ENCODE results near the gene MYO1D. TPM values are rescaled to one million over a fixed set of nuclear protein-coding genes. Genes with fewer than 3 reads are reported as not detected.

The MYO1D gene
- total and polyA plus RNA-seq, 8 donors, result 22.0 to 92.8 (median 27.4) TPM

DNA sequence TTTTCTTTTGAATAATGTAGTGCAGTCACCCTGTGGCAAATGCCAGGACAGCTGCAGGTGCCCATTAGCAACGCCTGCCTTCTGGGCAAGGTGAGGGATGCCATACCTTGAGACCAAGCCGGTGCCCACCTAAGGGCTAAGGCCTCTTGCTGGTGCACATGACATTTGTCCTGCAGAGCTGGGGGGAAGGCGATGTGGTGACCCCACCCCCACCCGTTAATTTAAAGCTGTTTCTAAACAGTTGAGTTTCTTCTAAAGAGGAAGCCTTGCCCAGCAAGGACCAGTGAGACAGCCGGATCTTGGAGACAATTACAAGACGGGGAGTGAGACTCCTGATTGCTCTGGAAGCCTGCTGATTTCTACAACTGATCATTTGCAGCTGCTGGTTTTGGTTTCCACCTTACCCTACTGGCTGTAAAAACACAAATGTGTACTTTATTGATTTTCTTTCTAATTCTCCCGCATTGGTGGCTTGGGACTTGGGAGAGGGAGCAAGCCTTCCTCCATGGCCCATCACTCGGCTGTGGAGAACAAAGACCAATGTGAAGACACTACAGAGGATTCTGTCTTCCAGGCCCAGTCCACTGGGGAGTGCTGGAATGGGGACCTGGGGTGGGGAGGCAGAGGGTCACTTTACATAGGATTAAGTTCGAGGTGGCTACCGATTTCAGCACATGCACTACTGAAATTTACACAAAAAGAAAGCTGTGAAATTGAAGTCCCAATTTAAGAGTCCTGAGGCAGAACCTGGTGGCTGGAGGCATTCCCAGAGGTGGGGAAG lies 387.4 kb downstream of the MYO1D start:
- intact Hi-C loops (cut with DNase I), result loop anchor here in 1 of 2 donors (10.0 kb wide), 1 partner anchor 265 kb away; no protein-coding TSS in a partner anchor
- peaks cover 0 to 16% of the 10 kb centered on the region in 2 donors for H3K27me3 ChIP-seq
- peaks cover 5 to 50% of the 10 kb centered on the region in 2 donors for H3K4me1 ChIP-seq
- no peak overlapping the region for H3K27ac ChIP-seq
- no peaks in the 10 kb centered on the region for H3K9me3 ChIP-seq
- TF ChIP-seq, protein P1, sequence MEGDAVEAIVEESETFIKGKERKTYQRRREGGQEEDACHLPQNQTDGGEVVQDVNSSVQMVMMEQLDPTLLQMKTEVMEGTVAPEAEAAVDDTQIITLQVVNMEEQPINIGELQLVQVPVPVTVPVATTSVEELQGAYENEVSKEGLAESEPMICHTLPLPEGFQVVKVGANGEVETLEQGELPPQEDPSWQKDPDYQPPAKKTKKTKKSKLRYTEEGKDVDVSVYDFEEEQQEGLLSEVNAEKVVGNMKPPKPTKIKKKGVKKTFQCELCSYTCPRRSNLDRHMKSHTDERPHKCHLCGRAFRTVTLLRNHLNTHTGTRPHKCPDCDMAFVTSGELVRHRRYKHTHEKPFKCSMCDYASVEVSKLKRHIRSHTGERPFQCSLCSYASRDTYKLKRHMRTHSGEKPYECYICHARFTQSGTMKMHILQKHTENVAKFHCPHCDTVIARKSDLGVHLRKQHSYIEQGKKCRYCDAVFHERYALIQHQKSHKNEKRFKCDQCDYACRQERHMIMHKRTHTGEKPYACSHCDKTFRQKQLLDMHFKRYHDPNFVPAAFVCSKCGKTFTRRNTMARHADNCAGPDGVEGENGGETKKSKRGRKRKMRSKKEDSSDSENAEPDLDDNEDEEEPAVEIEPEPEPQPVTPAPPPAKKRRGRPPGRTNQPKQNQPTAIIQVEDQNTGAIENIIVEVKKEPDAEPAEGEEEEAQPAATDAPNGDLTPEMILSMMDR (IDR thresholded peaks at IDR 0.05), result no peak
- H3K36me3 ChIP-seq, result peaks cover 0 to 21% of the 10 kb centered on the region in 2 donors
- DNase-seq, result no peak
- no peak overlapping the region for H3K4me3 ChIP-seq
- ATAC-seq, result no peak

DNA sequence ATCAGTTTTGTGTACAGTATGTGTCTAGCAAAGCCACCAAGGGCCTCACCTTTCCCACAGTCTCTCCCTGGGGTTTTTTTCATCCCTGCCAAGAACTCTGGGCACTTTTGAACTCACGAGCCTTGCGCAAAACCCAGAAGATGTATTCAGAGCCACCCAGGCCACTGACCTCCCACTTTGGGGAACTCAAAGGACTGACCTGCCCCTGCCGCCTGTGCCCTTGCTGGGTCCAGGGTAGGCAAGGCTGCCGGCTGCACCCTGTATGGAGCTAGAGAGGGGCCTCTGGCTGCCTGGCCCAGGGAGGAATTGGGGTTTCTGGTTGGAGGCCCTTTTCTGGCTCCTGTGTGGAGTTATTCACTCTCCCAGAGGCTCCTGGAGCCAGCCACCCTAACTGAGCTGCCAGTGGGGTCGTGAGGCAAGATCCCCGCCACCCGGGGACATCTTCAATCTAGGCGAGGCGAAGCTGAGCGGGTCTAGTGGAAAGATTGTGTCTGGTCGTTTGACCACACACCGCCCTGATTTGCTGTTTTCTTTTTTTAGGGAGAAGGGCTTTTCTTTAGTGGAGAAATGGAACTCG lies 388.2 kb downstream of the MYO1D start:
- intact Hi-C loops (cut with DNase I), result loop anchor here in 1 of 2 donors (10.0 kb wide), 1 partner anchor 266 kb away; no protein-coding TSS in a partner anchor
- peaks cover 7 to 41% of the 10 kb centered on the region in 2 donors for H3K4me1 ChIP-seq
- no peak overlapping the region for H3K27ac ChIP-seq
- no peaks in the 10 kb centered on the region for H3K9me3 ChIP-seq
- ATAC-seq, result no peak
- H3K4me3 ChIP-seq, result no peak overlapping the region
- DNase-seq, result no peak
- H3K36me3 ChIP-seq, result peaks cover 0 to 20% of the 10 kb centered on the region in 2 donors
- peaks cover 0 to 16% of the 10 kb centered on the region in 2 donors for H3K27me3 ChIP-seq
- TF ChIP-seq, protein P1 (IDR thresholded peaks at IDR 0.05), result no peak

DNA sequence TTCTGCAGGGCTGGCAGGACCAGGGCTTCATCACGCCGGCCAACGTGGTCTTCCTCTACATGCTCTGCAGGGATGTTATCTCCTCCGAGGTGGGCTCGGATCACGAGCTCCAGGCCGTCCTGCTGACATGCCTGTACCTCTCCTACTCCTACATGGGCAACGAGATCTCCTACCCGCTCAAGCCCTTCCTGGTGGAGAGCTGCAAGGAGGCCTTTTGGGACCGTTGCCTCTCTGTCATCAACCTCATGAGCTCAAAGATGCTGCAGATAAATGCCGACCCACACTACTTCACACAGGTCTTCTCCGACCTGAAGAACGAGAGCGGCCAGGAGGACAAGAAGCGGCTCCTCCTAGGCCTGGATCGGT lies 388.8 kb downstream of the MYO1D start:
- Histone ChIP-seq H3K27me3 (peaks cover 0 to 16% of the 10 kb centered on the region in 2 donors), H3K4me1 (peaks cover 7 to 36% of the 10 kb centered on the region in 2 donors), H3K9me3 (no peaks in the 10 kb centered on the region), H3K36me3 (peaks cover 0 to 21% of the 10 kb centered on the region in 2 donors), H3K4me3 (peak overlapping the region in 1 of 2 donors; percentile 49), H3K27ac (no peak overlapping the region)
- ATAC-seq (no peak), DNase-seq (no peak)
- intact Hi-C loops (cut with DNase I), result loop anchor here in 1 of 2 donors (10.0 kb wide), 1 partner anchor 267 kb away; no protein-coding TSS in a partner anchor
- TF ChIP-seq, protein P1 (IDR thresholded peaks at IDR 0.05), result no peak

DNA sequence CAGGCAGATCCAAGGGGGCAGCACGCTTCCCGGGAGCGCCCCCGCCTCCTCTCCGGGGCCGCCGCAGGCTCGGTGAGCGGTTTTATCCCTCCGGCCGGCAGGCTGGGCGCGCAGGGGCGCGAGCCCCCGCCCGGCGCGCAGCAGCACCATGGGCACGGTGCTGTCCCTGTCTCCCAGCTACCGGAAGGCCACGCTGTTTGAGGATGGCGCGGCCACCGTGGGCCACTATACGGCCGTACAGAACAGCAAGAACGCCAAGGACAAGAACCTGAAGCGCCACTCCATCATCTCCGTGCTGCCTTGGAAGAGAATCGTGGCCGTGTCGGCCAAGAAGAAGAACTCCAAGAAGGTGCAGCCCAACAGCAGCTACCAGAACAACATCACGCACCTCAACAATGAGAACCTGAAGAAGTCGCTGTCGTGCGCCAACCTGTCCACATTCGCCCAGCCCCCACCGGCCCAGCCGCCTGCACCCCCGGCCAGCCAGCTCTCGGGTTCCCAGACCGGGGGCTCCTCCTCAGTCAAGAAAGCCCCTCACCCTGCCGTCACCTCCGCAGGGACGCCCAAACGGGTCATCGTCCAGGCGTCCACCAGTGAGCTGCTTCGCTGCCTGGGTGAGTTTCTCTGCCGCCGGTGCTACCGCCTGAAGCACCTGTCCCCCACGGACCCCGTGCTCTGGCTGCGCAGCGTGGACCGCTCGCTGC lies 389.3 kb downstream of the MYO1D start:
- Histone ChIP-seq H3K27ac (no peak overlapping the region), H3K27me3 (peaks cover 0 to 16% of the 10 kb centered on the region in 2 donors), H3K4me3 (peak overlapping the region; percentile 40 to 49), H3K9me3 (no peaks in the 10 kb centered on the region), H3K36me3 (peaks cover 0 to 27% of the 10 kb centered on the region in 2 donors), H3K4me1 (peaks cover 7 to 31% of the 10 kb centered on the region in 2 donors)
- ATAC-seq (no peak), DNase-seq (no peak)
- TF ChIP-seq, protein P1 (IDR thresholded peaks at IDR 0.05), result no peak
- intact Hi-C loops (cut with DNase I), result loop anchor here in 1 of 2 donors (10.0 kb wide), 1 partner anchor 267 kb away; no protein-coding TSS in a partner anchor
